Smooth muscle cell of bladder (primary cell): ENCODE results near the gene WDHD1. TPM values are rescaled to one million over a fixed set of nuclear protein-coding genes. Genes with fewer than 3 reads are reported as not detected.

Experiments used
- total RNA-seq: library from RNA; depleted of rRNA; stranded (reverse); fragments of >200 nt; gene quantifications from 2 replicates; pipeline ENCODE4 v1.2.3, GENCODE V29; 2014

Gene WDHD1, protein sequence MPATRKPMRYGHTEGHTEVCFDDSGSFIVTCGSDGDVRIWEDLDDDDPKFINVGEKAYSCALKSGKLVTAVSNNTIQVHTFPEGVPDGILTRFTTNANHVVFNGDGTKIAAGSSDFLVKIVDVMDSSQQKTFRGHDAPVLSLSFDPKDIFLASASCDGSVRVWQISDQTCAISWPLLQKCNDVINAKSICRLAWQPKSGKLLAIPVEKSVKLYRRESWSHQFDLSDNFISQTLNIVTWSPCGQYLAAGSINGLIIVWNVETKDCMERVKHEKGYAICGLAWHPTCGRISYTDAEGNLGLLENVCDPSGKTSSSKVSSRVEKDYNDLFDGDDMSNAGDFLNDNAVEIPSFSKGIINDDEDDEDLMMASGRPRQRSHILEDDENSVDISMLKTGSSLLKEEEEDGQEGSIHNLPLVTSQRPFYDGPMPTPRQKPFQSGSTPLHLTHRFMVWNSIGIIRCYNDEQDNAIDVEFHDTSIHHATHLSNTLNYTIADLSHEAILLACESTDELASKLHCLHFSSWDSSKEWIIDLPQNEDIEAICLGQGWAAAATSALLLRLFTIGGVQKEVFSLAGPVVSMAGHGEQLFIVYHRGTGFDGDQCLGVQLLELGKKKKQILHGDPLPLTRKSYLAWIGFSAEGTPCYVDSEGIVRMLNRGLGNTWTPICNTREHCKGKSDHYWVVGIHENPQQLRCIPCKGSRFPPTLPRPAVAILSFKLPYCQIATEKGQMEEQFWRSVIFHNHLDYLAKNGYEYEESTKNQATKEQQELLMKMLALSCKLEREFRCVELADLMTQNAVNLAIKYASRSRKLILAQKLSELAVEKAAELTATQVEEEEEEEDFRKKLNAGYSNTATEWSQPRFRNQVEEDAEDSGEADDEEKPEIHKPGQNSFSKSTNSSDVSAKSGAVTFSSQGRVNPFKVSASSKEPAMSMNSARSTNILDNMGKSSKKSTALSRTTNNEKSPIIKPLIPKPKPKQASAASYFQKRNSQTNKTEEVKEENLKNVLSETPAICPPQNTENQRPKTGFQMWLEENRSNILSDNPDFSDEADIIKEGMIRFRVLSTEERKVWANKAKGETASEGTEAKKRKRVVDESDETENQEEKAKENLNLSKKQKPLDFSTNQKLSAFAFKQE
- 7.7 and 8.7 TPM in 2 replicates for total RNA-seq

DNA sequence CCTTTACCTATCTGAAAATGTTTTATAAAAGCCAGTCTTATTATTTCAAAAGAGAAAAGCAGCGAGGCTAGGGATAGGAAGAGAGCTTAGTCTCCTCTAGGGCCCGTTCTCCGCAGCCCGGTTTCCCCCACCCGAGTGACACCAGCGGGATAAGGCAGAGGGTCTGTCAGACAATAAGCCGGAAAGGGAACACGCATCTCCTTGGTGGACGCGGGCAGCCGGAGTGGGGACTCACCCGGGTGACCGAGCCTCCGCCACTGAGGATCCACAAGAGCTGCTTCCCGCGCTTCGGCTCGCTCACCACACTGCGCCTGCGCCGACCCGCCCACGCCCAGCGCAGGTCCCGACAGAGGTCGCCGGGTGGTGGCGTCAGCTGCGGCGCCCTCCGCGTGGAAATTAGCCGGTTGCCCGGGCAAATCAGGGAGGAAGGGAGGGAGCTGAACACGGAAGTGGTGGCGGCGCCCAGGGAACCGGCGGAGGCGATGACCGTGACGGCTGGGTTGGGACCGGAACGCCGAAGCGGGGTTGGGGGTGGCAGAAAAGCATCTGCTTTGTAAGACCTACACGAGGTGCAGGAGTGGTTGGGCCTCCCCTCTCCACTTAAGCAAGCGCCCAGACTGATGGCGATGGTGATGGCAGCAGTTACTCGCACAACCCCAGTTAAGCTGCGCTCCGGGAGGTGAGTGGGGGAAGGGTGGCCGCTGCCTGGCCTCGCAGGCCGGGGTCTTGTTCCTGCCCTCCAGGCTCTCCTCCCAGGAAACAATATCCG is at the start of gene WDHD1, which contains the start of gene SOCS4:
TSS of gene WDHD1 (minus strand) at position 307 of the 769 bp plus-strand sequence. CDS start 312 bp downstream, outside the sequence.
TSS of gene SOCS4 (plus strand) at position 444 of the 769 bp plus-strand sequence. CDS start 15,806 bp downstream, outside the sequence.

DNA sequence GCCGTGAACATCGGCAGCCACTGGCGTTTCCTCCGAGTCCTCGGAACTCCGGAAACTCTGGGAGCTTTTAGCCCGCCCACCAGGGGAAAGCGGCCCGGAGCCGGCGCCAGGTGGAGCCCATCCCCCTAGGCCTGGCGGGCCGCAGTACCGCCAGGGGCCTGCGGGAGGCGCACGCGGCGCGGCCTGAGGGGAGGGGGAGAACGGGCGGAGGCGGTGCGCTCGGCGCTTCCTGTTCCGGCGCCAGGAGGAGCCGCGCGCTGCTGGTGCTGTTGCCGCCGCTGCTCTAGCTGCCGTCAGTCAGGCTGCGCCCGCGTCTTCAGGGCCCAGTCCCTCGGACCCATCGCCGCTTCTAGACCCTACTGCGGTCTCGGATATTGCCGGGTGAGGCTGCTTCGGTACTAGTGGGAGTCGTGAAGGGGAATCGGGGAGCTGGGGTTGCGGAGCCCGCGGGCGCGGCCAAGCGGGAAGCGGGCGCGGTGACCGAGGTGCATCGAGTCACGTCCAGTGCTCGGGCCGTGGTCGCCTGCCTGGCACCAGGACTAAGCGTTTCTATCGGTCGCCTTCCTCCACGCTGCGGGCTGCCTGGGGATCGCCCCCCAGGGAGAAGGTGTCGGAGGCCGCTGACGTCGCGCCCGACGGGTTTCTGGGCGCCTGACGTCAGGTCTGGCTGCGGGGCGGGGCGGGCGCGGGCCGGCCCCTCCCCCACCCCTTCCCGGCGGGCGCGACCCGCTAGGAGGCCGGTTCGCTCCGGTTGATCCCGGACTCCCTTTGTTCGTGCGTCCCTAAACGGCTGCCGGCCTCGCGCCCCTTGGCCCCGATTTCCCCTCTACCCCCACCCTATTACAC is 24.7 kb upstream of the WDHD1 start, which contains the start of gene MAPK1IP1L:
TSS of gene MAPK1IP1L (plus strand) at position 225 of the 846 bp plus-strand sequence. CDS start 10,037 bp downstream, outside the sequence.

GRCh38 chr14:54902521-54903420 is 124.1 kb downstream of the WDHD1 start, which contains the start of gene GCH1:
GCH1 (minus strand) TSS chr14:54902826; CDS start chr14:54902663, 163 bp downstream.

Other genes starting within 250 kb of the WDHD1 start
- 11.7 and 12.4 TPM in 2 replicates for gene GCH1, start 124.3 kb downstream of the WDHD1 start, total RNA-seq
- gene SOCS4, start 137 bp upstream of the WDHD1 start, total RNA-seq: 14.1 and 17.4 TPM in 2 replicates
- 9.7 and 10.9 TPM in 2 replicates for gene MAPK1IP1L, start 24.5 kb upstream of the WDHD1 start, total RNA-seq
- gene LGALS3, start 102.2 kb upstream of the WDHD1 start, total RNA-seq: 140 and 168 TPM in 2 replicates
- 3.6 and 4.0 TPM in 2 replicates for gene DLGAP5, start 164.5 kb upstream of the WDHD1 start, total RNA-seq
- 20.6 and 28.0 TPM in 2 replicates for gene FBXO34, start 244.3 kb upstream of the WDHD1 start, total RNA-seq